Left ventricle myocardium superior (tissue), 1 donor: Measurements from ENCODE around the gene SMARCA4. TPM values are rescaled to one million over a fixed set of nuclear protein-coding genes. Genes with fewer than 3 reads are reported as not detected.
A peak's percentile ranks its signal among the peaks of the same experiment; 100 is the strongest.

Source experiments
- ATAC-seq: fragments of 200-7000 bp; cut with Tn5 transposase; one replicate; pipeline ENCODE4 v1.9.1; 2020; ENCODE audit warnings: mild to moderate bottlenecking, moderate library complexity
- DNase-seq: peaks from one replicate; pipeline ENCODE4 v3.0.0-alpha.2; 2020
- intact Hi-C: fragments of 100-400 bp; cut with micrococcal nuclease; formaldehyde crosslinking; loops from one replicate; pipeline ENCODE4 v1.11.0; 2022
- long read RNA-seq: library from polyadenylated mRNA; unstranded; transcript quantifications from one replicate; pipeline ENCODE4 v2.0.0, GENCODE V29; 2021
- total RNA-seq: library from RNA; stranded (reverse); fragmentation: NEBNext Ultra II Directional; extraction: Animal tissue kit (Norgen Biotek cat#: 25700); gene quantifications from one replicate; pipeline ENCODE4 v1.2.1, GENCODE V29; 2021
- donor health status: DM: no; HTN: yes; CAD: no; lungs with severe emphysema.

The SMARCA4 gene
- 41.6 TPM for total RNA-seq
- long read RNA-seq, partial matches to known transcripts: 79 of 85 reads
- long read RNA-seq, other reads (novel, unspliced or antisense): 6 of 85 reads

DNA sequence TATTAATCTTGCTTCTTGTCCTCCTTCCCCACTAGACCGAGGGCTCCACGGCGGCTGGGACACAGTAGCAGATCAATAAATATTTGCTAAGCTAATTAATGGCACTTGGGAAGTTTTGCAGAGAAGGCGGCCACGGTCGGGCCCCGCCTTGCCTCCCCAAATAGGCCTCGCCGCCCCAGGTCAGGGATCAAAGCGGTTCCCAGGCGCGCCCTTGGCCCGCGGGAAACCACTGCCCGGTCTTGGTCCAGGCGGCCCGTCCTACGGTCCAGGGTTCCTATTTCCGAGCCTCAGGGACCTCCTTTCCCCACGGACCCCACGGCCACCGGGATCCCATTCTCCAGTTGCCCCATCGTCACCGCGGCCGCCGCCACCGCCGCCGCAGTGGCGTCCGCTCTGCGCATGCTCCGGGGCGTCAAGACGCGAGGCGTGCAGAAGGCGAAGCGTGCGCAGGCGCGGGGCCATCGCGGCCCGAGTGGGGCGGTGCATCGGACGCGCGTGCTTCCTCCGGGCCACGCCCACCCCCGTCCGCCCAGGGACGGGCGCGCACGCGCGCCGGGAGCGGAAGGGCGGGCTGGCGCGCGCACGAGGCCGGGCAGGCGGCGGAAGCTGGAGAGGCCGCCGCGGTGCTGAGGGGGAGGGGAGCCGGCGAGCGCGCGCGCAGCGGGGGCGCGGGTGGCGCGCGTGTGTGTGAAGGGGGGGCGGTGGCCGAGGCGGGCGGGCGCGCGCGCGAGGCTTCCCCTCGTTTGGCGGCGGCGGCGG lies at the start of gene SMARCA4:
TSS of gene SMARCA4 (plus strand) at position 717 of the 759 bp plus-strand sequence. CDS start 23,122 bp downstream, outside the sequence.
- ATAC-seq (peak; percentile 97), DNase-seq (peak; percentile 100)
- intact Hi-C loops: no loop called here

- intact Hi-C loops: no loop called here
- ATAC-seq (no peak), DNase-seq (no peak)
Observed at GRCh38 chr19:10911579-10912363, 49.1 kb upstream of the SMARCA4 start.

GRCh38 chr19:10912619-10913018 lies 48.2 kb upstream of the SMARCA4 start:
- no peak for DNase-seq
- ATAC-seq: no peak
- intact Hi-C loops: no loop called here

- intact Hi-C loops: no loop called here
- DNase-seq (no peak), ATAC-seq (no peak)
Observed at GRCh38 chr19:10913716-10914340, 47.0 kb upstream of the SMARCA4 start.

DNA sequence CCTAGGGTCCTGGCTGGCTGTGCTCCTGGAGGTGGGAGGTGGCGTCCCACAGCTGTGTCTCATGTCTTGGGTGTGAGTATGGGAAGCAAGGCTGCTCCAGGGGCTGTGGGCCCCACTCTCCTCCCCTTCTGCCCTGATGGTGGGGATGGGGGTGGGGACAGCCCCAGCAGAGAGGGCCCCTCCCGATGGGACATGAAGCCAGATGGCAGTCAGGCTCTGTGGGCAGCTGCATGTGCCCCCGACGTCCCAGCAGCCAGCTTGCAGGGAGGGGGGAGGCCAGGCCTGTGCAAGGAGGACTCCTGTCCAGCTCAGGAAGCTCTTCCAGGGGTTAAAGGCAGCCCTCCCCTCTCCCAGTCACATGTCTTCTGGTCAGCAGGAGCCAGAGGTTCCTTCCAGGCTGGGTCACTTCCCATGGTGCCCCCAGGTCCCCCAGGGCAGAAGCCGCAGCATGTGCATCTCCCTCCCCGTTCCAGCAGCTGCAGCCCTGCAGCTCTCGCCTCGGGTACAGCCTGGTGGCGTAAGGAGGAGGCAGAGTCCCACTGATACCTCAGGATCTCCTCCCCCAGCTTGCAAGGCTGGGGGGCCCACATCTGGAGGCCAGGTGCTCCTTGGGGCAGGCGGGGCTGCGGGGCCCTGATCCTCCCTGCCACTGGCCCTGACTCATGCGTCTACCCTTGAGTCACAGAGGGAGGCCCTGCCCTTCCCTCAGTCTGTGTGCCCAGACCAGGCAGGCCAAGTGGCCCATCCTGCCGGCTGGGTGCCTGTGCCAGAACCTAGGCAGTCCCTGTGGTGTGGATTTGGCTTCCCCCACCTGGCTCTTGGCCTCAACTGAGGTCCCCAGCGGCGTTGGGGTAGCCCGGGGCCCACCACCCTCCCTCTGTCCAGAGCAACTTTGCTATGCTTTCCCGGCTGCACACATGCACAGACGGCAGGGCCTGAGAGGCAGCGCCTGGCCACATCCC lies 45.4 kb upstream of the SMARCA4 start:
- ATAC-seq (peak; percentile 20), DNase-seq (no peak)
- intact Hi-C loops: no loop called here

DNA sequence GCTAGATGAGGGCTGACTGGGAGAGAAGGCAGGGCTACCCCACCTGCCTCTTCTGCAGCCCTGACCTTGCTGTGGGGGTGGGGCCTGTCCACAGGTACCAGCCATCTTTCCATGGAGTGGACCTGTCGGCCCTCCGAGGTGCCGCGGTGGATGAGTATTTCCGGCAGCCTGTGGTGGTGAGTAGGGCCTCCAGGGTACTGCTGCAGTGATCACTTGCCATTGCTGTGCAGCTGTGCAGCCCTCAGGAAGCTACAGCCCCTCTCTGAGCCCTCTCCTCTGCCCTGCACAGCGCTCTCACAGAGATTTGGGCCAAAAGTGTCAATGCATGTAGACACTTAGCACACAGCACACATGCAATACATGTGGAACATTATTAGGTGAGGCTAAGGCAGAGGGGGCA lies 44.2 kb upstream of the SMARCA4 start:
- ATAC-seq (no peak), DNase-seq (no peak)
- intact Hi-C loops: no loop called here

- intact Hi-C loops: no loop called here
- ATAC-seq: no peak
- DNase-seq: no peak
Observed at GRCh38 chr19:10918359-10918758, 42.5 kb upstream of the SMARCA4 start.

DNA sequence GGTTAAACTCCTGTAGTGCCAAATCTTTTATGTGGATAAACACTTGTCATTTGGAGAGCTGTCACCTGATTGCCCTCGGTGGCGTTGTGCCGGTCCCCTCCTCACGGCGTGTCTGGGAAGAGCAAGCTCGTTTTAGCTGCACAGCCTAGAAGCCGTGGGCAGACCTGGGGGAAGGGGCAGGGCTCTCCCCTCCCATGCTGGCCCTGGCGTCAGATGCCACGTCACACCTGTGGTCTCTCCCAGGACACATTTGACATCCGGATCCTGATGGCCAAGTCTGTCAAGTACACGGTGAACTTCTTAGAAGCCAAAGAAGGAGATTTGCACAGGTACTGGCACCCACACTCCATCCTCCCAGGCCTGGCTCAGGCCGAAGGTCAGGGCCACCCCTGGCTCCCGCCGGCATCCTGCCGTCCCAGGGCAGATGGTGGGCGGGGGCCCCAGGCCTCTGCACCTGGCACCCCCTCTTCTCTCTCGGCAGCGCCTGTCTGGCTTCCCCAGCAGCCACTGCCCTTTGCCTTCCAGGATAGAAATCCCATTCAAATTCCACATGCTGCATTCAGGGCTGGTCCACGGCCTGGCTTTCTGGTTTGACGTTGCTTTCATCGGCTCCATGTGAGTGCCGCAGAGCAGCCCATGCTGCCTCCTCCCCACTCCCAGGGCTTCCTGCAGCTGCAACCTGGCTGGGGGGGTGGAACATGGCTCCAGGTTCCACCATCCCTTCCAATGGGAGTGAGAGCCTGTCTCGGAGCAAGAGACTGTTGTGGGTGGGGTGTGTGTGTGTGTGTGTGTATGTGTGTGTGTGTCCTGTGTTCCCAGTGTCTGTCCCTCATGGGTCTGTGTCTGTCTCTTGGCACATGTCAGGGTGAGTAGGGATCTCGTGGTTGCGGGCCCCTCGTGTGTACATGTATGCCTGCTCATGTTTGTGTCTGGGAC lies 41.2 kb upstream of the SMARCA4 start:
- no peak for DNase-seq
- no peak for ATAC-seq
- intact Hi-C loops: no loop called here

- intact Hi-C loops: no loop called here
- ATAC-seq (no peak), DNase-seq (no peak)
Observed at GRCh38 chr19:10920288-10920655, 40.6 kb upstream of the SMARCA4 start.

- DNase-seq (no peak), ATAC-seq (no peak)
- intact Hi-C loops: no loop called here
Observed at GRCh38 chr19:10920781-10921180, 40.0 kb upstream of the SMARCA4 start.

DNA sequence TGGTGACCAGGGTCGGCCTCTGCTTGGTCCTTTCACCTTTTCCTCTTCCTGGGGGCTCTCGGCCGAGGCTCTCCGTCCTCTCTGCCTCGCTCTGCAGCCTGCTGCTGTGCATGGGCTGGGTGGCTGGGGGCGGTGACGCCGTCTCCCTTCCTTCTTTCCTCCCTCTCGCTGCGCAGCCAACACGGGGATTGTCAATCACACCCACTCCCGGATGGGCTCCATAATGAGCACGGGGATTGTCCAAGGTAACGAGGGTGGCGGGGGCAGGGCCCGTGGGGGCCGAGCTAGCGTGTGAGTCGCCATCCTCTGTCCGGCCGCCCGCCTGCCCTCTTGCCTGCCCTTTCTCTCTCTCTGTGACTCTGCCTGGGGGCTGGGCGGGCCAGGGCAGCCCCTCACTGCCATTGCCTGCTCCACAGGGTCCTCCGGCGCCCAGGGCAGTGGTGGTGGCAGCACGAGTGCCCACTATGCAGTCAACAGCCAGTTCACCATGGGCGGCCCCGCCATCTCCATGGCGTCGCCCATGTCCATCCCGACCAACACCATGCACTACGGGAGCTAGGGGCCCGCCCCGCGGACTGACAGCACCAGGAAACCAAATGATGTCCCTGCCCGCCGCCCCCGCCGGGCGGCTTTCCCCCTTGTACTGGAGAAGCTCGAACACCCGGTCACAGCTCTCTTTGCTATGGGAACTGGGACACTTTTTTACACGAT lies 39.5 kb upstream of the SMARCA4 start:
- ATAC-seq (peak; percentile 3), DNase-seq (no peak)
- intact Hi-C loops: no loop called here

GRCh38 chr19:10921910-10922637 lies 38.8 kb upstream of the SMARCA4 start:
- DNase-seq: no peak
- intact Hi-C loops: no loop called here
- ATAC-seq: no peak

- intact Hi-C loops: no loop called here
- no peak for DNase-seq
- ATAC-seq: no peak
Observed at GRCh38 chr19:10922638-10923014, 38.2 kb upstream of the SMARCA4 start.

- intact Hi-C loops: no loop called here
- ATAC-seq (no peak), DNase-seq (no peak)
Observed at GRCh38 chr19:10923260-10924112, 37.3 kb upstream of the SMARCA4 start.

GRCh38 chr19:10924597-10924996 lies 36.2 kb upstream of the SMARCA4 start:
- intact Hi-C loops: no loop called here
- no peak for ATAC-seq

More at GRCh38 chr19:10924597-10924996, 36.2 kb upstream of the SMARCA4 start:
- DNase-seq: no peak
